GM12874 (cell line): ENCODE data around the gene ZNF695.

ENCODE experiments used
- CTCF ChIP-seq: IDR thresholded peaks from 2 replicates; pipeline ENCODE4 v1.5.1; 2011; ENCODE audit warnings: low read depth, mild to moderate bottlenecking, control low read depth, low read length, moderate library complexity; ENCODE audit not compliant: insufficient read depth

Gene ZNF695

DNA sequence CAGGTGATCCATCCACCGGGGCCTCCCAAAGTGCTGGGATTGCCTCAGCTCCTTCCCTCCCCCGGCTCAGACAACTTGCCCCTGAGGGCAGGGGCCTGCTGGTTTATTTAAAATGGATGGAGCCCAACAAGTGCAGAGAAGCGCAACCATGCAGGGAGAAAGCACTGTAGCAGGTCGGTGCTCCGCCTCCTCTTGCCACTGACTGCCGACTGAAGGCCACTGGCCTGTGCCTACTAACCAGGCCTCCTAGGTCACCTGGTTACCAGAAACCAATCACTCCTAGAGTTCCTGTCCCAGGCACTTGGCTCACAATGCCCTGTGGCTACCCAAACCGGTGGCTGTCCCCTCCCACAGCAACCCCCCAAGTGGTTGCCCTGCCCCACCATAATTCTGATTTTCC is 35.9 kb downstream of the ZNF695 start:
- TF ChIP-seq CTCF, result no peak

DNA sequence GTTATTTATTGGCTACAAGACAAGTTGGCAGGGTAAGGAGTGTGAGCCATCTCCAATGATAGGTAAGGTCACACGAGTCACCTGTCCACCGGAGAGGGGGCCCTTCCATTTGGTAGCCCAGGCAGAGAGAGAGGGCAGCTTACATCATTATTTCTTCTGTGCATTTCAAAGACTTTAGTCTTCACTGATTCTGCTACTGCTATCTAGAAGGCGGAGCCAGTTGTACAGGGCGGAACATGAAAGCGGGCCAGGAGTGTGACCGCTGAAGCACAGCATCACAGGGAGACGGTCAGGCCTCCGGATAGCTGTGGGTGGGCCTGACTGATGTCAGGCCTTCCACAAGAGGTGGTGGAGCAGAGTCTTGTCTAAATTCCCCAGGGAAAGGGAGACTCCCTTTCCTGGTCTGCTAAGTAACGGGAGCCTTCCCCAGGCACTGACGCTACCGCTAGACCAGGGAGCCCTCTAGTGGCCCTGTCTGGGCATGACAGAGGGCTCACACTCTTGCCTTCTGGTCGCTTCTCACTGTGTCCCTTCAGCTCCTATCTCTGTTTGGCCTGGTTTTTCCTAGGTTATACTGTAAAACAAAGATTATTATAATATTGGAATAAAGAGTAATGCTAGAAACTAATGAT is 36.7 kb downstream of the ZNF695 start:
- TF ChIP-seq CTCF, result peak; percentile 84

DNA sequence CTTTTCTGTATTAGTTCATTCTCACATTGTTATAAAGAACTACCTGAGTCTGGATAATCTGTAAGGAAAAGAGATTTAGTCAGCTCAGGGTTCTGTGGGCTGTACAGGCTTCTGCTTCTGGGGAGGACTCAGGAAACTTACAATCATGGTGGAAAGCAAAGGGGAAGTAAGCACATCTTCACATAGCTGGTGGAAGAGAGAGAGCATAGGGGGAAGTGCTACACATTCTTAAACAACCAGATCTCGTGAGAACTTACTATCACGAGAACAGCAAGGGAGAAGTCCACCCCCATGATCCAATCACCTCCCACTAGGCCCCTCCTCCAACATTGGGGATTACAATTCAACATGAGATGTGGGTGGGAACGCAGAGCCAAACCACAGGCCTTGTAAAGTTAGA is 38.2 kb downstream of the ZNF695 start:
- TF ChIP-seq CTCF, result no peak

DNA sequence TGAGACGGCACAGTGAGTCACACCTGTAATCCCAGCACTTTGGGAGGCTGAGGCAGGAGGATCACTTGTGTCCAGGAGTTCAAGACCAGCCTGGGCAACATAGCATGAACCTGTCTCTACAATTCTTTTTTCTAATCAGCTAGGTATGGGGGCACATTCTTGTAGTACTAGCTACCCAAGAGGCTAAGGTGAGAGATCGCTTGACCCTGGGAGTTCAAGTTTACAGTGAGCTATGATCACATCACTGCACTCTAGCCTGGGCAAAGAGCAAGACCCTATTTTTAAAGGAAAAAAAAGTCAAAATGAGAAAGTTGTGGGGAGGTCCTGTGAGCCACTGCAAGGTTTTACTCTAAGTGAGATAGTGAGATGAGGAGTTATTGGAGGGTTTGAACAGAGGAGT is 41.4 kb downstream of the ZNF695 start:
- TF ChIP-seq CTCF, result no peak

GRCh38 chr1:246959944-246960693 is 47.7 kb downstream of the ZNF695 start:
- TF ChIP-seq CTCF, result no peak

GRCh38 chr1:246954126-246954525 is 53.7 kb downstream of the ZNF695 start:
- no peak for TF ChIP-seq CTCF

GRCh38 chr1:246951413-246951812 is 56.4 kb downstream of the ZNF695 start:
- no peak for TF ChIP-seq CTCF
